NCI-H2196 treated with DMSO at 0.1 percent for 48 hours (cell line): ENCODE data around the gene ARL5A.
"Not testable (repeated sequence)": the region's sequence is repeated elsewhere in the genome, so short reads cannot be mapped to it uniquely, and the experiment has no call there.

Experiments used
- DNase-seq: peaks from one replicate; lab custom pipeline; 2025; ENCODE audit not compliant: unreplicated experiment; lab: John Stamatoyannopoulos, UW

The ARL5A gene, protein sequence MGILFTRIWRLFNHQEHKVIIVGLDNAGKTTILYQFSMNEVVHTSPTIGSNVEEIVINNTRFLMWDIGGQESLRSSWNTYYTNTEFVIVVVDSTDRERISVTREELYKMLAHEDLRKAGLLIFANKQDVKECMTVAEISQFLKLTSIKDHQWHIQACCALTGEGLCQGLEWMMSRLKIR

DNA sequence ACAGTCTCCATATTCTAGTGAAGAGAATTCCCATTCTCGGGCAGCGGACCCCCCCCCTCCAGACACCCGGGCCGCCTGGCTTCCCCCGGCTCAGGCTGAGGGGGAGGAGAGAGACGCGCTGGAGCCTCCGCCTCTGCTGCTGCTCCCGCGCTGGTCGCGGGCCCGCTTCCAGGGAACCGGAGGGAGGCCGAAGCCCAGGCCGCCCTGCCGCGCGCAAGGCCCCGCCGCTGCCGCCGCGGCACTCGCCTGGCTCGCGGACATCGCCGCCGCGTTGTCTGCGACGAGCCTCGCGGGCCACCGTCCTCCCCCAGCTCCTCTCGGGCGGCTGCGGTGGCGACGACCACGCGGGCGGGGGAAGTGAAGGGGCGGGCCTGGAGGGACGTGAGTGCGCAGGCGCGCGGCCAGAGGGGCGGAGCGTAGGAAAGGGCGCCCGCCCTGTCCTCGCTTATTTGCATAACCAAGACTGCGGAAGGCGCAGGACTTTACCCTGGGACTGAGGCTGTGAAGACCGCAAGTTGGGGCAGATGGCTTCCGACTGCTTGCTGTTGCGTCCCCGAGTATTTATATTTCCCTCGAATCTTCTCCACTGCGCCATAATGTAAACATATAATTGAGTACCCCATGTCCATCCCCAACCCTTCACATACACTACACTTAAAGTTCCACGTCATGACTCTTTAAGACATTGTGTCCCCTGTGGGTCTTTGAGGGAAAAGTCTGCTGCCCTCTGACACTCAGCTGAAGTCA, at the start of gene ARL5A:
ARL5A (minus strand) TSS at position 279 of the 747 bp plus-strand sequence; CDS start at position 34, 245 bp downstream.
- DNase-seq = peak; percentile 78

- not testable (repeated sequence) for DNase-seq
These were observed 47.4 kb upstream of the ARL5A start for GRCh38 chr2:151875631-151876030.

DNA sequence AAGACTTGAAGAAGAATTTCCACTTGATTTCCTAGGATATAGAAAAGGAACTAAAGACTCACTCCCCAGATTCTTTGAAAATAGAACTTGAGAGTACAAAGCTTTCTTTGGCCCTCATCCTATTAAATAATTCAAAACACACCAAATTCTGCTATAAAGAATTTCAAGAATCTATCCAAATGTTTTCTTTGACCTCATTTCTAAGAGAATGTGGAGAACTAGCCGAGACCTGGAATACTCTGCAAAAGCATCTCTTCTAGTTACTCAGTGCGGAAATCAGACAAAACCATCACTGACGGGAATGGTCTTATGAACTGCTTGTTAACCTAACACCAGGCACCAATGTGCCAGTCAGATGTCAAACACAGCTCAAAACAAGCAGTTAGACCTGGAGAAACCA, 44.2 kb upstream of the ARL5A start:
- DNase-seq = no peak

GRCh38 chr2:151869291-151869690, 41.1 kb upstream of the ARL5A start:
- DNase-seq = no peak

GRCh38 chr2:151862700-151863099, 34.5 kb upstream of the ARL5A start:
- DNase-seq = no peak

- DNase-seq = no peak
These were observed 33.0 kb upstream of the ARL5A start for GRCh38 chr2:151861174-151861573.

GRCh38 chr2:151860613-151861146, 32.5 kb upstream of the ARL5A start:
- DNase-seq = no peak

DNA sequence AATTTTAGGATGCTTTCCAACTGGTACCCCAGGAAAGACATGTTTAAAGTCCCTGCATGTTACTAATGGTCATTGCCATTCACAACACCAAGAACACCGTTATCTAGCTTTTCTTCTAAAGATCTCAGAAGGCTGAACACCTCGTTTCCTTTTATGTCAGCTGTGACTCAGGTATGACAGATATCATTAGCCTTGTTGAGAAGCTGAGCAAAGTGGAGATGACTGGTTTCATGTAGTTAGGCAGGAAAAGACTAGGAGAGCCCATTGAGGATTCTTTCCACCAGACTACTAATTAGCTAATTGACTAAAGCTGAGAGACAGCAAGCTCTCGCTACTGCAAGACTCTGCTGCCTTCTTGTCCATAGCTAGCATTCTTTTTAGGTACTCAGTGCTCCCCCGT, 32.0 kb upstream of the ARL5A start:
- no peak for DNase-seq

DNA sequence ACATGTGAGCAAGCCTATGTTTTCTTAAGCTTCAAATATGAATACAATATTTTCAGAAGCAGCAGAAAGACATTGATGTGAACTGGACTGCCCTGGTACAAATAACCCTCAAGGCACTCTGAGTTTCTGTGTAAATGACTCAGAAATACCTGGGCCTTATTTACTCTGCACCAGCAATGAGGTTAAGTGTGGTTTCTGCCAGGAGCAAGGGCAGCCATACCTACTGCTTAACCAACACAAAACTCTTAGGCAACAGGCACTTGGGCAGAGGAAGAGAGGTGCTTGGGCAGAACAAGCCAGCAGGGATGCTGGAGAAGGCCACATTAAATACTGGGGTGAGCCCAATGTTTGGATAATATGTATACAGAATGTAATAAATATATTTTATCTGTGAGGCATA, 29.4 kb upstream of the ARL5A start:
- DNase-seq = no peak

DNA sequence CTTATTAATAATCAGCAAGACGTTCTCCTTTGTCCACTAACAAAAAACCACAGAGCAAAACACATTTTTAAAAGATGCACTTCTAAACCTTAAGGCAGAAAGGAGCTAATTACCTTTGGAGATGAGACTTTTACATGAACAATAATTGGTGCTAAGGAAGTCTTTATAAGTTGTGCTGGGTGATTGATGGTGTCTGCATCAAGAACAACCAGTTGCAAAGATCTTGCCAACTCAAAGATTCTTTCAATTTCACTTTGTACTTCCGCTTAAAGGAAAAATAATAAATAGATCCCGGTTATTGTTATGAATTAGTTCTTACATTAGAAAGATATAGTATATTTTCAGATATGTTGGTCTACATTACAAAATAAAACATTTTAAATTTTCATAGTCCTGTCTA, 26.9 kb upstream of the ARL5A start:
- no peak for DNase-seq

DNA sequence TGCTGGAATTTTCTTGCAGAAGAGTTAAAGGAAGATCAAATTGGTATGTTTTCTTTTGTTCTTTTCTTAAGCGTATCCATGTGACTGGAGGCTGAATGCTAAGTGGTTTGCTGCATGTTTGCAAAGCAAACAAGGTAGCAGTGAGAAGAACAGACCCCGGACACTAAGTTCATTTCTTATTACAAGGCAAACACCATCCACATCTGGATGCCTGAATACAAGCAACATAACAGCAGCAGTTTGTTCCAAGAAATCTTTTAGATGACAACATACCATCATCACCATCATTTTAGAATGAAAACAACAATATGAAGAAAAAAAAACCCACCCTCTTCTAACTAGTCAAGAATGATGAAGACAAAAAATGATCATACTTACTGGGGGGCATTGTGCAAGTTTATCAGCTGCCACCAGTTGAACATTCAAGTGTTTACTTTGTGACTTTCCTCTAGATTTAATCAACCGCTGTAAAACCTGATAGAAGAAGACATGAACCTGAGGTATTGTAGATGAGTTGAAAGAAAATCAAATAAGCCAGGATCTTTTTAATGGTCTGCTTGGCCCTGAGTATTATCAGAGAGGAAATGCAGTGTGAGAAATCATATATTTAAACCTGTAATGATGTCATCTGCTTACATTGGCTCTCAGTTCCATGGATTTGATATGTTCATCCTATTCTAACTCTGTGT, 25.0 kb upstream of the ARL5A start:
- no peak for DNase-seq

GRCh38 chr2:151852260-151853069, 24.2 kb upstream of the ARL5A start:
- no peak for DNase-seq

- DNase-seq = no peak
These were observed 23.5 kb upstream of the ARL5A start for GRCh38 chr2:151851761-151852160.

GRCh38 chr2:151849413-151850010, 21.3 kb upstream of the ARL5A start:
- DNase-seq = no peak

GRCh38 chr2:151845884-151846283, 17.7 kb upstream of the ARL5A start:
- no peak for DNase-seq

- DNase-seq = no peak
These were observed 17.3 kb upstream of the ARL5A start for GRCh38 chr2:151845481-151845880.

DNA sequence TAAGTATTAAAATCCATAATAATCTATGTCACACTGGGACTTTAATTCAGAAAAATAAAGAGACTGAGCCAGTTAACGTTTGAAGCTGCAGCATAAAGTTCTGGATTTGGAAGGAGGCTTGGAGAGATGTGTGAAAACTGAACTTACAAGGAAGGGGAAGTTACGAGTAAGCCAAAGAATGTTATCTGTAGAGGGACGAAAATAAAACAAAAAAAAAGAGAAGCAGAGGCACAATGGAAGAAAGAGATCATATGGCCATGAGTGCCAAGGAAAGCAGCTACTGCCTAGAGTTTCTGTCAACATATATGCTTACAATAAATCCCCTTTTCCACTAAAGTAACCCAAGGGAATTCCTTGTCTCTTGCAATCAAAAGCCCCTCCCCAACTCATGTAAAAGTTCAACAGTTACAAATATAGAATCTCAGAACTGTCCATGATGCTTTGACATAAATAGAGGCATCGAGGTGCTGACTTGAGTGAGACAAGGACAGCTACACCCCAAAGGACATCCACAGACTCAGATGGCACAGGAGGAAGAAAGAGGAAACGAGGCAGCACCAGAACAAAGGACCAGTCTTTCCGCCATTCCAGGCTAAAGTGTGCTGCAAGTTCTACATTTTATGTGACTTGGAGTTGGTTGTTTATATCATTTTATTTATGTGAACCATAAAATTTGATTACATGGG, 16.1 kb upstream of the ARL5A start:
- no peak for DNase-seq

DNA sequence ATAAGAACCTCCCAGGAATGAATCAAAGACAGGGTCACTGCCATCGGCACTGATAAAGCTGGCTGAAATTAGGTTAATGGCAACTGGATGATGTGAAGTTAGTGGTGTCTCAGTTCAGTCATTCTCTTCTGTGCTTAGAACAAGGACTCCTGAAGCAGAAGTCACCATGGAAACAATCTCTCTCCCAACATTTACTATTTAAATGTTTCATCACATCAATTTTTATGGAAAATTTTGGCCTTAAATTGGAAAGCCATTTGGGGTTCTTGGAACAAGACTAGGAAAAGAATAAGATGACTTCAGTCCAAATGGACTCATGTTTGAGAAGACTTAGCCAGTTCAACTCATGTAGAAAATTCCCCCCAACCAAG, 15.5 kb upstream of the ARL5A start:
- no peak for DNase-seq

DNA sequence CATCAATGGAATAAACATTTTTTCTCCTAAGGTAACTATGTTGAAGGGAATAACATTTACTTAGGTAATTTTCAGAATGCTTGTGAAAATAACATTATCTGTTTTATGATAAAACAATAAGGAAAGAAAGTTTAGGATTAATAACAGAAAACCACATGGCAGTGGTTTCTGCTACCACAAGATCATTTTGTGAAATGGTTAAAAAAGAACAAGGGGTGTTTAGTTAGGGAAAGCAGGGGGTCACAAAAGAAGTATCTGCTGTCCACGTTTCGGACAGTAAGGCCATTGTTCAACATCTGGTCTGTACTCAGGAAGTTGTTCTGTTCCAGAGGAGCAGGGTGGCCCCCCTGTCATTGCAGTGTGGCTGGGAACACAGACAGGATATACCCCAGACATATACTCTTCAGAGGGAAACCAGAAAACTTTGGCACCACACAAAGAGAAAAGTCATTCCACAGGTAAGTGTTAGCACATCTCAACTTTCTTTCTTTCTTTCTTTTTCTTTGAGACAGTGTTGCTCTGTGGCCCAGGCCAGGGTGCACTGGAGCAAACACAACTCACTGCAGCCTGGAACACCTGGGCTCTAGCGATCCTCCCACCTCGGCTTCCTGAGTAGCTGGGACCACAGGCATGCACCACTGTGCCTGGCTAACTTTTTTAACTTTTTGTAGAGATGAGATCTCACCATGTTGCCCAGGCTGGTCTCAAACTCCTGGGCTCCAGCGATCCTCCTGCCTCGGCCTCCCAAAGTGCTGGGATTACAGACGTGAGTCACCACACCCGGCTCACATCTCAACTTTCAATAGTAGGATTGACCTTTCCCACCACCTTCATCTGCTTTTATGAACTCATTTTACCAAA, 14.8 kb upstream of the ARL5A start:
- DNase-seq = no peak
